Spleen (tissue), 11 donors: ENCODE measurements around the gene THSD4. TPM values are rescaled to one million over a fixed set of nuclear protein-coding genes. Genes with fewer than 3 reads are reported as not detected.

Source experiments
- DNase-seq: peaks from one replicate; pipeline ENCODE4 v3.0.0-alpha.2; 2020
- H3K27ac ChIP-seq, 8 donors: fragments of 200-600 bp; sonication (generic) in 7 of 8; 1 replicate in 4 of 8; 2 replicates in 4 of 8; pipeline versions ENCODE4 v1.5.0 to v1.8.0; 2016 to 2021; ENCODE audit warnings: inconsistent platforms in 4 of 8, mild to moderate bottlenecking in 4 of 8, moderate library complexity in 1 of 8
- H3K27me3 ChIP-seq, 7 donors: fragments of 200-600 bp; sonication (generic) in 6 of 7; replicated peaks in 1 of 7; 1 replicate in 4 of 7; 2 replicates in 3 of 7; pipeline versions ENCODE4 v1.5.0 to v1.8.0; 2016 to 2021; ENCODE audit warnings: inconsistent platforms in 3 of 7, mild to moderate bottlenecking in 1 of 7
- H3K36me3 ChIP-seq, 6 donors: fragments of 200-600 bp; sonication (generic) in 5 of 6; 1 replicate in 4 of 6; 2 replicates in 2 of 6; pipeline versions ENCODE4 v1.5.0 to v1.8.0; 2016 to 2021; ENCODE audit warnings: inconsistent platforms in 2 of 6
- H3K4me1 ChIP-seq, 6 donors: fragments of 200-600 bp; sonication (generic) in 5 of 6; 1 replicate in 3 of 6; 2 replicates in 3 of 6; pipeline versions ENCODE4 v1.5.0 to v1.8.0; 2016 to 2021; ENCODE audit warnings: inconsistent platforms in 3 of 6
- H3K4me3 ChIP-seq, 8 donors: fragments of 200-600 bp; sonication (generic) in 7 of 8; 1 replicate in 4 of 8; 2 replicates in 4 of 8; pipeline versions ENCODE4 v1.5.0 to v1.8.0; 2016 to 2021; ENCODE audit warnings: inconsistent platforms in 4 of 8, mild to moderate bottlenecking in 4 of 8, moderate library complexity in 2 of 8
- H3K9me3 ChIP-seq, 8 donors: fragments of 200-600 bp; sonication (generic) in 7 of 8; 1 replicate in 4 of 8; 2 replicates in 4 of 8; pipeline versions ENCODE4 v1.5.0 to v1.8.0; 2016 to 2021; ENCODE audit warnings: inconsistent platforms in 4 of 8
- CTCF ChIP-seq, 11 experiments: fragments of 200-600 bp in 7 of 11; fragments of 450-650 bp in 4 of 11; sonication (generic) in 4 of 11; IDR thresholded peaks in 8 of 11; conservative IDR thresholded peaks in 3 of 11; 1 replicate in 7 of 11; 2 replicates in 4 of 11; pipeline versions ENCODE4 v1.4.0 to v1.8.0; 2016 to 2021; ENCODE audit warnings: antibody characterized with exemption in 11 of 11, inconsistent platforms in 4 of 11, mild to moderate bottlenecking in 1 of 11
- POLR2A ChIP-seq, 3 donors: fragments of 450-650 bp; IDR thresholded peaks; one replicate each; pipeline ENCODE4 v1.5.1; 2017; ENCODE audit warnings: antibody characterized with exemption in 3 of 3, mild to moderate bottlenecking in 1 of 3
- POLR2AphosphoS5 ChIP-seq, 3 donors: sonication (generic); formaldehyde crosslinking; IDR thresholded peaks; one replicate each; pipeline ENCODE4 v1.5.1; 2017; ENCODE audit warnings: antibody characterized with exemption in 3 of 3
- WGBS, 5 donors: extraction: QIAGEN DNeasy Blood & Tissue Kit in 3 of 5; methylation state at CpG; one replicate each; pipeline versions ENCODE4 v1.1.5 to v1.1.7; 2013 to 2018; 5-methylcytosine and 5-hydroxymethylcytosine counted together
- intact Hi-C: fragments of 100-400 bp; cut with DNase I; formaldehyde crosslinking; loops from one replicate; pipeline ENCODE4 v1.15.0; 2023; ENCODE audit warnings: low total_unique reads
- polyA plus RNA-seq, 3 donors: library from polyadenylated mRNA; stranded (reverse); fragments of 200-250 nt; gene quantifications; one replicate each; pipeline ENCODE4 v1.2.1, GENCODE V29; 2013
- total RNA-seq, 7 donors: library from RNA; depleted of rRNA in 3 of 7; stranded (reverse); fragments of >200 nt in 3 of 7; fragmentation: NEBNext Ultra II Directional in 4 of 7; extraction: Animal tissue kit (Norgen Biotek cat#: 25700) in 4 of 7; gene quantifications; one replicate each; pipeline versions ENCODE4 v1.1.0 to v1.2.1, GENCODE V29; 2016 to 2021
- donor health status: healthy with polysubstance abuse.
- donor health status: DM: no; HTN: no; CAD: no; lungs with moderate emphysema.
- donor health status: DM: no; HTN: no; CAD: no.
- donor health status: Bipolar disorder and iron deficiency.
- donor health status: healthy.
- donor health status: DM: no; HTN: no; CAD: no.
- donor health status: DM: yes; HTN: yes; CAD: no.

The THSD4 gene
- total and polyA plus RNA-seq, 10 donors: 0.29 to 11.3 (median 3.4) TPM

GRCh38 chr15:71691458-71692417 is 576.5 kb downstream of the THSD4 start:
- H3K9me3 ChIP-seq: peaks cover 0 to 8% (median 0%) of the 10 kb centered on the region in 8 donors
- H3K4me3 ChIP-seq: no peak overlapping the region
- no peak for DNase-seq
- TF ChIP-seq POLR2AphosphoS5 (IDR thresholded peaks at IDR 0.05): no peak
- H3K27ac ChIP-seq: no peak overlapping the region
- H3K27me3 ChIP-seq: peaks cover 0 to 6% (median 0%) of the 10 kb centered on the region in 7 donors
- intact Hi-C loops: no loop called here
- H3K36me3 ChIP-seq: no peaks in the 10 kb centered on the region
- 85 to 91% (median 87%) methylated on average over 12 of the region's 12 CpGs for WGBS, 5 donors
- no peaks in the 10 kb centered on the region for H3K4me1 ChIP-seq

GRCh38 chr15:71697236-71697635 is 582.0 kb downstream of the THSD4 start:
- Histone ChIP-seq H3K36me3 (no peaks in the 10 kb centered on the region), H3K4me1 (no peaks in the 10 kb centered on the region), H3K27me3 (no peaks in the 10 kb centered on the region), H3K27ac (no peak overlapping the region), H3K9me3 (no peaks in the 10 kb centered on the region), H3K4me3 (no peak overlapping the region)
- intact Hi-C loops: no loop called here
- no peak for TF ChIP-seq POLR2AphosphoS5 (IDR thresholded peaks at IDR 0.05)
- TF ChIP-seq POLR2A (IDR thresholded peaks at IDR 0.05): no peak
- no peak for TF ChIP-seq CTCF (IDR thresholded peaks at IDR 0.05 in 8 of 11, conservative IDR thresholded peaks at IDR 0.05 in 3 of 11)
- DNase-seq: no peak
- 77 to 86% (median 84%) methylated on average over 6 of the region's 6 CpGs for WGBS, 5 donors

GRCh38 chr15:71698030-71698429 is 582.8 kb downstream of the THSD4 start:
- TF ChIP-seq POLR2AphosphoS5 (IDR thresholded peaks at IDR 0.05) (no peak), POLR2A (IDR thresholded peaks at IDR 0.05) (no peak), CTCF (IDR thresholded peaks at IDR 0.05 in 8 of 11, conservative IDR thresholded peaks at IDR 0.05 in 3 of 11) (no peak)
- Histone ChIP-seq H3K36me3 (no peaks in the 10 kb centered on the region), H3K4me1 (no peaks in the 10 kb centered on the region), H3K9me3 (no peaks in the 10 kb centered on the region), H3K27ac (no peak overlapping the region), H3K27me3 (no peaks in the 10 kb centered on the region), H3K4me3 (no peak overlapping the region)
- DNase-seq: no peak
- 58 to 90% (median 84%) methylated on average over 3 of the region's 3 CpGs for WGBS, 5 donors
- intact Hi-C loops: no loop called here

- TF ChIP-seq CTCF (IDR thresholded peaks at IDR 0.05 in 8 of 11, conservative IDR thresholded peaks at IDR 0.05 in 3 of 11) (no peak), POLR2AphosphoS5 (IDR thresholded peaks at IDR 0.05) (no peak), POLR2A (IDR thresholded peaks at IDR 0.05) (no peak)
- Histone ChIP-seq H3K36me3 (no peaks in the 10 kb centered on the region), H3K4me1 (no peaks in the 10 kb centered on the region), H3K9me3 (no peaks in the 10 kb centered on the region), H3K27ac (no peak overlapping the region), H3K27me3 (no peaks in the 10 kb centered on the region), H3K4me3 (no peak overlapping the region)
- intact Hi-C loops: no loop called here
- WGBS, 5 donors: 87 to 100% (median 96%) methylated on average over 1 of the region's 1 CpG
- no peak for DNase-seq
Observed at GRCh38 chr15:71698742-71699141, 583.5 kb downstream of the THSD4 start.
